ENCODE measurements around the gene SRC.

The SRC gene

GRCh38 chr20:37343212-37343993 is 2.5 kb upstream of the SRC start:
- no peak for TF ChIP-seq CTCF (IDR thresholded peaks at IDR 0.05; ENCODE audit: low read depth, low read length)
- DNase-seq (ENCODE audit: extremely low read depth, low read depth), result no peak

- no peak for TF ChIP-seq CTCF (IDR thresholded peaks at IDR 0.05; ENCODE audit: low read depth, low read length)
- no peak for DNase-seq (ENCODE audit: extremely low read depth, low read depth)
Measured at GRCh38 chr20:37343994-37344355, 2.0 kb upstream of the SRC start.

- DNase-seq (ENCODE audit: extremely low read depth, low read depth), result no peak
- no peak for TF ChIP-seq CTCF (IDR thresholded peaks at IDR 0.05; ENCODE audit: low read depth, low read length)
Measured at GRCh38 chr20:37344506-37345338, 1.2 kb upstream of the SRC start.

- DNase-seq (ENCODE audit: extremely low read depth, low read depth), result no peak
- no peak for TF ChIP-seq CTCF (IDR thresholded peaks at IDR 0.05; ENCODE audit: low read depth, low read length)
Measured at GRCh38 chr20:37346236-37346534, 245 bp downstream of the SRC start.

- no peak for DNase-seq (ENCODE audit: extremely low read depth, low read depth)
- TF ChIP-seq CTCF (IDR thresholded peaks at IDR 0.05; ENCODE audit: low read depth, low read length), result no peak
Measured at GRCh38 chr20:37346535-37347346, 801 bp downstream of the SRC start.

- TF ChIP-seq CTCF (IDR thresholded peaks at IDR 0.05; ENCODE audit: low read depth, low read length), result no peak
- DNase-seq (ENCODE audit: extremely low read depth, low read depth), result no peak
Measured at GRCh38 chr20:37347347-37347823, 1.4 kb downstream of the SRC start.

All from AG09319 (cell line).